IMR-90 (cell line): Measurements from ENCODE around the gene BRINP1. TPM values are rescaled to one million over a fixed set of nuclear protein-coding genes. Genes with fewer than 3 reads are reported as not detected.

Source experiments
- ATAC-seq: fragments of 200-7000 bp; cut with Tn5 transposase; 2 replicates; pipeline ENCODE4 v1.9.1; 2020; ENCODE audit warnings: low read depth, mild to moderate bottlenecking, moderate library complexity
- BruUV-seq: library from RNA; stranded (reverse); fragments of 400-500 nt; replicated peaks from 2 replicates; lab custom pipeline; 2021; lab: Mats Ljungman, UMichigan
- CTCF ChIA-PET: fragments of 300-600 bp; formaldehyde crosslinking; extraction: SDS; loops from one replicate; lab custom pipeline; 2021; ENCODE audit warnings: antibody characterized with exemption; lab: Yijun Ruan, JAX
- POLR2A ChIA-PET: fragments of 300-600 bp; sonication (Branson Sonifier 250); formaldehyde crosslinking; loops from one replicate; lab custom pipeline; 2022; ENCODE audit warnings: antibody characterized with exemption; ENCODE audit not compliant: unreplicated experiment; lab: Charles Lee
- DNase-seq: peaks from one replicate; pipeline ENCODE4 v3.0.0; 2013
- H2AFZ ChIP-seq: replicated peaks from 2 replicates; pipeline ENCODE3; 2013; ENCODE audit warnings: low read length, mild to moderate bottlenecking; ENCODE audit not compliant: poor library complexity
- H2AK5ac ChIP-seq: 2 replicates; pipeline ENCODE4 v1.6.1; 2013; ENCODE audit warnings: low read depth, low read length, inconsistent platforms
- H2AK9ac ChIP-seq: replicated peaks from 2 replicates; pipeline ENCODE3; 2013; ENCODE audit warnings: mild to moderate bottlenecking, low read depth, low read length, moderate library complexity; ENCODE audit not compliant: poor library complexity
- H2BK120ac ChIP-seq: 2 replicates; pipeline ENCODE4 v1.6.1; 2013; ENCODE audit warnings: low read depth, low read length, inconsistent platforms
- H2BK15ac ChIP-seq: 3 replicates; pipeline ENCODE4 v1.6.1; 2013; ENCODE audit warnings: low read depth, low read length, inconsistent platforms
- H2BK20ac ChIP-seq: 2 replicates; pipeline ENCODE4 v1.6.1; 2013; ENCODE audit warnings: low read depth, mild to moderate bottlenecking, inconsistent platforms, low read length, moderate library complexity
- H2BK5ac ChIP-seq: 2 replicates; pipeline ENCODE4 v1.6.1; 2013; ENCODE audit warnings: mild to moderate bottlenecking, low read depth, low read length, inconsistent platforms; ENCODE audit not compliant: poor library complexity, severe bottlenecking
- H3K14ac ChIP-seq: replicated peaks from 2 replicates; pipeline ENCODE4 v1.6.1; 2013; ENCODE audit warnings: low read depth, low read length, inconsistent platforms
- H3K18ac ChIP-seq: 2 replicates; pipeline ENCODE4 v1.6.1; 2013; ENCODE audit warnings: low read depth, low read length, control low read depth
- H3K23ac ChIP-seq: 2 replicates; pipeline ENCODE4 v1.6.1; 2013; ENCODE audit warnings: low read depth, low read length, inconsistent platforms
- H3K27ac ChIP-seq: 2 replicates; pipeline ENCODE4 v1.5.1; 2013; ENCODE audit warnings: mild to moderate bottlenecking, control low read depth, low read length; ENCODE audit not compliant: insufficient read depth
- H3K27me3 ChIP-seq: 2 replicates; pipeline ENCODE4 v1.6.1; 2013; ENCODE audit warnings: low read length; ENCODE audit not compliant: control insufficient read depth, insufficient read depth
- H3K36me3 ChIP-seq: 2 replicates; pipeline ENCODE4 v1.6.1; 2013; ENCODE audit warnings: low read length, mixed read lengths; ENCODE audit not compliant: control insufficient read depth, insufficient read depth
- H3K4ac ChIP-seq: 2 replicates; pipeline ENCODE4 v1.6.1; 2013; ENCODE audit warnings: low read depth, low read length, inconsistent platforms
- H3K4me1 ChIP-seq: 2 replicates; pipeline ENCODE4 v1.6.1; 2013; ENCODE audit warnings: low read length, mixed read lengths; ENCODE audit not compliant: control insufficient read depth, insufficient read depth
- H3K4me2 ChIP-seq: 2 replicates; pipeline ENCODE4 v1.6.1; 2013; ENCODE audit warnings: low read depth, mild to moderate bottlenecking, control low read depth, low read length, moderate library complexity
- H3K4me3 ChIP-seq: 2 replicates; pipeline ENCODE4 v1.5.1; 2013; ENCODE audit warnings: low read depth, mild to moderate bottlenecking, control low read depth, low read length, moderate library complexity; ENCODE audit not compliant: insufficient read depth
- H3K56ac ChIP-seq: 2 replicates; pipeline ENCODE4 v1.6.1; 2013; ENCODE audit warnings: low read length, inconsistent platforms; ENCODE audit not compliant: insufficient read depth; ENCODE audit errors: extremely low read depth
- H3K79me1 ChIP-seq, 2 experiments: 2 replicates each; pipeline ENCODE4 v1.6.1; 2013; ENCODE audit warnings: low read length in 2 of 2, inconsistent platforms in 1 of 2, low read depth in 1 of 2
- H3K9ac ChIP-seq: 2 replicates; pipeline ENCODE4 v1.6.1; 2013; ENCODE audit warnings: low read depth, low read length, control low read depth
- H3K9me1 ChIP-seq: 2 replicates; pipeline ENCODE4 v1.6.1; 2013; ENCODE audit warnings: low read length, inconsistent platforms; ENCODE audit not compliant: insufficient read depth
- H3K9me3 ChIP-seq: 2 replicates; pipeline ENCODE4 v1.6.1; 2013; ENCODE audit warnings: low read length; ENCODE audit not compliant: control insufficient read depth, insufficient read depth
- H4K20me1 ChIP-seq: 2 replicates; pipeline ENCODE4 v1.6.1; 2013; ENCODE audit warnings: low read length, inconsistent platforms; ENCODE audit not compliant: insufficient read depth
- H4K5ac ChIP-seq: 2 replicates; pipeline ENCODE4 v1.6.1; 2013; ENCODE audit warnings: mild to moderate bottlenecking, low read depth, low read length, control low read depth
- H4K8ac ChIP-seq, 2 experiments: 2 replicates each; pipeline ENCODE4 v1.6.1; 2013; ENCODE audit warnings: low read depth in 2 of 2, low read length in 2 of 2, control low read depth in 1 of 2, inconsistent platforms in 1 of 2
- H4K91ac ChIP-seq: 2 replicates; pipeline ENCODE4 v1.6.1; 2013; ENCODE audit warnings: low read depth, low read length, inconsistent platforms; ENCODE audit not compliant: insufficient read depth
- BHLHE40 ChIP-seq: fragments of 150-350 bp; IDR thresholded peaks from 2 replicates; pipeline ENCODE4 v1.6.1; 2016; ENCODE audit warnings: mild to moderate bottlenecking, low read depth, low read length
- CEBPB ChIP-seq: IDR thresholded peaks from 2 replicates; pipeline ENCODE4 v1.6.1; 2012; ENCODE audit warnings: low read depth, low read length, improper control_type of control experiment
- CHD1 ChIP-seq: IDR thresholded peaks from 2 replicates; pipeline ENCODE4 v1.6.1; 2012; ENCODE audit warnings: low read depth, low read length, improper control_type of control experiment
- MAFK ChIP-seq: IDR thresholded peaks from 2 replicates; pipeline ENCODE4 v1.6.1; 2012; ENCODE audit warnings: low read depth, low read length, improper control_type of control experiment
- MAZ ChIP-seq: IDR thresholded peaks from 2 replicates; pipeline ENCODE4 v1.6.1; 2012; ENCODE audit warnings: low read depth, mild to moderate bottlenecking, low read length, improper control_type of control experiment, moderate library complexity, borderline replicate concordance
- NFE2L2 ChIP-seq: fragments of 150-350 bp; IDR thresholded peaks from 2 replicates; pipeline ENCODE4 v1.6.1; 2016; ENCODE audit warnings: low read depth, mild to moderate bottlenecking, low read length
- RAD21 ChIP-seq: IDR thresholded peaks from 2 replicates; pipeline ENCODE4 v1.6.1; 2012; ENCODE audit warnings: low read length, improper control_type of control experiment
- RCOR1 ChIP-seq: IDR thresholded peaks from 2 replicates; pipeline ENCODE4 v1.6.1; 2012; ENCODE audit warnings: mild to moderate bottlenecking, low read length, improper control_type of control experiment; ENCODE audit not compliant: insufficient replicate concordance
- RFX5 ChIP-seq: IDR thresholded peaks from 2 replicates; pipeline ENCODE4 v1.8.0; 2012; ENCODE audit warnings: low read depth, mild to moderate bottlenecking, low read length, moderate library complexity
- SMC3 ChIP-seq: fragments of 150-350 bp; IDR thresholded peaks from 2 replicates; pipeline ENCODE4 v1.6.1; 2016; ENCODE audit warnings: low read depth, mild to moderate bottlenecking, antibody characterized with exemption, low read length, moderate library complexity
- dilution Hi-C: fragments of 300-500 bp; cut with HindIII; formaldehyde crosslinking; loops from one replicate; pipeline ENCODE4 v1.14.3; 2018; ENCODE audit warnings: low sequenced_read_pairs; ENCODE audit not compliant: unreplicated experiment
- in situ Hi-C: fragments of 300-500 bp; cut with MboI; formaldehyde crosslinking; loops from 3 replicates; pipeline ENCODE4 v1.14.3; 2019; ENCODE audit warnings: low sequenced_read_pairs, inconsistent platforms, mixed read lengths
- intact Hi-C: fragments of 100-400 bp; cut with micrococcal nuclease; formaldehyde crosslinking; loops from 2 replicates; pipeline ENCODE4 v1.10.0; 2022
- polyA plus RNA-seq, 3 experiments: library from polyadenylated mRNA; depleted of rRNA; stranded (reverse); fragments of >200 nt; gene quantifications; 2 replicates each; pipeline ENCODE4 v1.2.3, GENCODE V29; 2012; ENCODE audit warnings: low replicate concordance in 1 of 3
- total RNA-seq: library from RNA; depleted of rRNA; stranded (reverse); fragments of >200 nt; gene quantifications from 2 replicates; pipeline ENCODE4 v1.2.3, GENCODE V29; 2012
- TF ChIP-seq, protein P1 (sequence below): fragments of 150-350 bp; IDR thresholded peaks from 2 replicates; pipeline ENCODE4 v1.6.1; 2017; ENCODE audit warnings: mild to moderate bottlenecking, antibody characterized with exemption, low read length, low read depth
- TF ChIP-seq, protein P2 (sequence below): conservative IDR thresholded peaks from 2 replicates; pipeline ENCODE4 v1.5.1; 2012; ENCODE audit warnings: mild to moderate bottlenecking, low read depth, low read length, improper control_type of control experiment
- TF ChIP-seq, protein P3 (sequence below): fragments of 150-350 bp; IDR thresholded peaks from 2 replicates; pipeline ENCODE4 v1.6.1; 2016; ENCODE audit warnings: low read depth, mild to moderate bottlenecking, low read length, moderate library complexity, borderline replicate concordance

Gene BRINP1
- total and polyA plus RNA-seq, 2 of the 4 experiments (the other 2 are of a cell fraction) = under 0.01 TPM; not detected in 1

DNA sequence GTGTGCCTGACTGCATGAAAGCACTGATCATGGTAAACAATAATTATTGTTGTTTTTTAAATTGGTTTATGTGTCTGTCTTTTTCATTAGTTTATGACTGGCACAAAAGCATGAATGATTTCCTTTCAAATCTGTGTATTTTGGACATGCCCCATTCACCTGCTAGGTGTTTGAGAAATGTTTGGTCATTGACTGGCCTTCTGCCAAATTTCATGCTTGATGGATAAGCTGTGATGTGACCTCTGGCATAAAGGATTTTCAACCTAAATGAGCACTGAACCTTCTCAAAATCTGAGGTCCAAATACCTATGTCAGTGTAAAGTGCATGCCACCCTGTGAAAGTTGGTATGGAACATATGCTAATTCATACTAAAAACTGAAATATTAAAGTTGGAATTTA, 204.5 kb downstream of the BRINP1 start:
- Histone ChIP-seq H3K4me2 (no peak overlapping the region), H3K27ac (no peak overlapping the region), H2BK5ac (no peak overlapping the region), H3K9me1 (no peaks in the 10 kb centered on the region), H3K18ac (no peak overlapping the region), H4K20me1 (no peaks in the 10 kb centered on the region), H2BK20ac (no peak overlapping the region), H3K4me3 (no peak overlapping the region), H3K9me3 (peaks cover 10% of the 10 kb centered on the region), H2BK15ac (no peak overlapping the region), H2AK5ac (no peak overlapping the region), H4K5ac (no peak overlapping the region), H3K56ac (no peak overlapping the region), H3K4ac (no peak overlapping the region), H4K91ac (no peak overlapping the region), H3K27me3 (no peaks in the 10 kb centered on the region), H3K23ac (no peak overlapping the region), H3K36me3 (no peaks in the 10 kb centered on the region), H2BK120ac (no peak overlapping the region), H3K14ac (no peak overlapping the region), H3K9ac (no peak overlapping the region), H2AFZ (no peak overlapping the region), H2AK9ac (no peak overlapping the region), H4K8ac (no peak overlapping the region), H3K79me1 (no peaks in the 10 kb centered on the region), H3K4me1 (no peaks in the 10 kb centered on the region)
- in situ Hi-C loops (no loop called here), dilution Hi-C loops (no loop called here), intact Hi-C loops (no loop called here)
- DNase-seq (no peak), ATAC-seq (no peak)
- ChIA-PET CTCF (no interaction called here), POLR2A (no interaction called here)
- TF ChIP-seq, protein P1, sequence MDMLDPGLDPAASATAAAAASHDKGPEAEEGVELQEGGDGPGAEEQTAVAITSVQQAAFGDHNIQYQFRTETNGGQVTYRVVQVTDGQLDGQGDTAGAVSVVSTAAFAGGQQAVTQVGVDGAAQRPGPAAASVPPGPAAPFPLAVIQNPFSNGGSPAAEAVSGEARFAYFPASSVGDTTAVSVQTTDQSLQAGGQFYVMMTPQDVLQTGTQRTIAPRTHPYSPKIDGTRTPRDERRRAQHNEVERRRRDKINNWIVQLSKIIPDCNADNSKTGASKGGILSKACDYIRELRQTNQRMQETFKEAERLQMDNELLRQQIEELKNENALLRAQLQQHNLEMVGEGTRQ = no peak
- TF ChIP-seq NFE2L2 = no peak
- no peak for TF ChIP-seq RFX5
- TF ChIP-seq, protein P2, sequence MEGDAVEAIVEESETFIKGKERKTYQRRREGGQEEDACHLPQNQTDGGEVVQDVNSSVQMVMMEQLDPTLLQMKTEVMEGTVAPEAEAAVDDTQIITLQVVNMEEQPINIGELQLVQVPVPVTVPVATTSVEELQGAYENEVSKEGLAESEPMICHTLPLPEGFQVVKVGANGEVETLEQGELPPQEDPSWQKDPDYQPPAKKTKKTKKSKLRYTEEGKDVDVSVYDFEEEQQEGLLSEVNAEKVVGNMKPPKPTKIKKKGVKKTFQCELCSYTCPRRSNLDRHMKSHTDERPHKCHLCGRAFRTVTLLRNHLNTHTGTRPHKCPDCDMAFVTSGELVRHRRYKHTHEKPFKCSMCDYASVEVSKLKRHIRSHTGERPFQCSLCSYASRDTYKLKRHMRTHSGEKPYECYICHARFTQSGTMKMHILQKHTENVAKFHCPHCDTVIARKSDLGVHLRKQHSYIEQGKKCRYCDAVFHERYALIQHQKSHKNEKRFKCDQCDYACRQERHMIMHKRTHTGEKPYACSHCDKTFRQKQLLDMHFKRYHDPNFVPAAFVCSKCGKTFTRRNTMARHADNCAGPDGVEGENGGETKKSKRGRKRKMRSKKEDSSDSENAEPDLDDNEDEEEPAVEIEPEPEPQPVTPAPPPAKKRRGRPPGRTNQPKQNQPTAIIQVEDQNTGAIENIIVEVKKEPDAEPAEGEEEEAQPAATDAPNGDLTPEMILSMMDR = no peak
- TF ChIP-seq CEBPB = no peak
- TF ChIP-seq BHLHE40 = no peak
- TF ChIP-seq SMC3 = no peak
- no peak for TF ChIP-seq MAZ
- TF ChIP-seq, protein P3, sequence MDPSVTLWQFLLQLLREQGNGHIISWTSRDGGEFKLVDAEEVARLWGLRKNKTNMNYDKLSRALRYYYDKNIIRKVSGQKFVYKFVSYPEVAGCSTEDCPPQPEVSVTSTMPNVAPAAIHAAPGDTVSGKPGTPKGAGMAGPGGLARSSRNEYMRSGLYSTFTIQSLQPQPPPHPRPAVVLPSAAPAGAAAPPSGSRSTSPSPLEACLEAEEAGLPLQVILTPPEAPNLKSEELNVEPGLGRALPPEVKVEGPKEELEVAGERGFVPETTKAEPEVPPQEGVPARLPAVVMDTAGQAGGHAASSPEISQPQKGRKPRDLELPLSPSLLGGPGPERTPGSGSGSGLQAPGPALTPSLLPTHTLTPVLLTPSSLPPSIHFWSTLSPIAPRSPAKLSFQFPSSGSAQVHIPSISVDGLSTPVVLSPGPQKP = no peak
- no peak for TF ChIP-seq CHD1
- TF ChIP-seq RCOR1 = no peak
- TF ChIP-seq RAD21 = no peak
- no peak for TF ChIP-seq MAFK
- no TSS peak for BruUV-seq
